Non-pigmented ciliary epithelial cell (primary cell): ENCODE results near the gene PHLDA1.
"Not testable (repeated sequence)": the region's sequence is repeated elsewhere in the genome, so short reads cannot be mapped to it uniquely, and the experiment has no call there.

Experiments used
- DNase-seq: peaks from one replicate; pipeline ENCODE4 v3.0.0-alpha.2; 2010; ENCODE audit warnings: low read depth

The PHLDA1 gene

DNA sequence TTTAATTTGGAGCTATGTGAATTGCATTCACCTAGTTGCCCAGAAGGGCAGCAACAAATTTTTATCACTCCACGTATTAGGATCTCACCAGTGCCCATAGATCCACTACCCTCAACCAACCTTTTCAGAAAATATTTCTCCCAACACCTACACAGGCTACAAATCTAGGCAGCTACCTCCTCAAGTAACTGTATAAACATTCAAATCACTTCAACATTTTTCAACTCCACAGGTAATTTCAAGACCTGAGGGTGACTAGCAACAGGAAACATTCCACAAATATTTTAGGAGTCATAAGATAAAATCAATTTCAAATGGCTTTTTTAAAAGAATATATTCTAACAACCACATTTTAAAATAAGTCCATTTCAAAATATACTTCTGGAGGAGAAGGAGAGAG is 12.9 kb downstream of the PHLDA1 start:
- no peak for DNase-seq

DNA sequence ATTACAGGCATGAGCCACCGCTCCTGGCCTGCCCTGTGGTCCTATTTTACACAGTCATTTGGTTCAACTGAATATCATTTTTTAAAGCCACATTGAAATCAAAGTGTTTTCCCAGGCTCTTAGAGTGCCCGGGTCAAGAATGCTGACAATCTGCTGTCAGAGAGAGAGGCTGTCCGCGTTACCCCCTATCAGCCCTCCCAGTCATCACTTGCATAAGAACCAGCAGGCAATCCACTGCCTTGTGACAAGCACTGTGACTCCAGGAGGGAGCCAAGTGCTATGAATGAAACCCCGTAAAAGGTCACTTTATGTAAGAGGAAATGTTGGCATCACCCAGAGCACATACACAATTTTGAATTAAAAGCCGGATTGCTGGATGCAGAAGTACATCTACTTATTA is 13.5 kb downstream of the PHLDA1 start:
- no peak for DNase-seq

DNA sequence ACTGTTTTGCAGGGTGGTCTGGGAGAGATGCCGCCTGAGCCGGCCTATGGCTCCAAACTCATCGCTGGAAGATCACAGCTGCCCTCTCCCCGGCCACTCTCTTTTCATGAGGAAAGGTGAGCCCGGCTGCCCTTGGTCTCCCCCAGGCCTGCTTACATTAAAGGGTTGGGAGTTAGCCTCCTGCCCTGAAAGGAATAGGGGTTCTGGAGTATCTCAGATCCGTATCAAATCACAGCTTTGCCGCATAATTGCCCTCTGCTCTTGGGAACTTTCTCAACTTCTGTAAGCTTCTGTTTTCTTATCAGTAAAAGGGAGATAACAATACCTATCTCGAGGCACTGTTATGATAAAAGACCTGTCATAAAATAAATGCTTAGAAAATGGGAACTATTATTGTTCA is 17.6 kb downstream of the PHLDA1 start:
- DNase-seq = no peak

DNA sequence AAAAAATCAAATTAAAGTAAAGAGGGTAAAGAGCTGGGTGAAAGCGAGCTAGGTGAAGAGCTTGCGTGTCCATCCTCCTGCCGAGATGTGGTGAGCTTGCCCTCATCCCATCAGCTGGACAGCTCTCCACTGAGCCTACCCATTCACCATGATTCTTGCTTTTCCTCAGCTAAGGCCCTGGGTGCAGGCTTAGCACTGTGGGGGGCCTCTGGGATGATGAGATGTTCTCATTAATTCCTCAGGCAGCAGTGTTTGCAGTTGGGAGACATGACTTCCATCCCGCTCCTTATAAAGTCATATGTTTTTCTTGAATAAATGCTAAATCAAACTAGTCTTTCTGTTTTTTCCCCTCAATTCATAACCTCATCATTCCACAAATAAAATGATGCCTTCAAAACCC is 18.0 kb downstream of the PHLDA1 start:
- no peak for DNase-seq

DNA sequence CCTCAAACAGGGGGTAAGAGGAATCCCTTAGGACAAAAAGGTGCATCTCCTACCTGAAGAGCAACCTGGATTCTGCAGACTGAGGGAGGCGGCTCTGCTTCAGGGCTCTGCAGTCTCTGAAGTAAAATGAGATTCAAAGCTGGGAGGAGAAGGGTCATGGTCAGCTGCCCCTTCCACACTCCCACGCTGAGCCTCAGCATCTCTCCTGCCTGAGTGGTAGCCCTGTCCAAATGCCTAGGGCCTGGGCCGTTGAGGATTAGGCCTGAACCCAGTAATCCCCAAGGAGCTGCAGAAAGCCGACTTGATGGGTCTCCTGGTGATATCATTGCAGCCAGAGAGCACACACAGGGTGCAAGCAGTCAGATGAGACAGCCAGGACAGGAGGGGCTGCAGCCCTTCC is 18.9 kb downstream of the PHLDA1 start:
- no peak for DNase-seq

DNA sequence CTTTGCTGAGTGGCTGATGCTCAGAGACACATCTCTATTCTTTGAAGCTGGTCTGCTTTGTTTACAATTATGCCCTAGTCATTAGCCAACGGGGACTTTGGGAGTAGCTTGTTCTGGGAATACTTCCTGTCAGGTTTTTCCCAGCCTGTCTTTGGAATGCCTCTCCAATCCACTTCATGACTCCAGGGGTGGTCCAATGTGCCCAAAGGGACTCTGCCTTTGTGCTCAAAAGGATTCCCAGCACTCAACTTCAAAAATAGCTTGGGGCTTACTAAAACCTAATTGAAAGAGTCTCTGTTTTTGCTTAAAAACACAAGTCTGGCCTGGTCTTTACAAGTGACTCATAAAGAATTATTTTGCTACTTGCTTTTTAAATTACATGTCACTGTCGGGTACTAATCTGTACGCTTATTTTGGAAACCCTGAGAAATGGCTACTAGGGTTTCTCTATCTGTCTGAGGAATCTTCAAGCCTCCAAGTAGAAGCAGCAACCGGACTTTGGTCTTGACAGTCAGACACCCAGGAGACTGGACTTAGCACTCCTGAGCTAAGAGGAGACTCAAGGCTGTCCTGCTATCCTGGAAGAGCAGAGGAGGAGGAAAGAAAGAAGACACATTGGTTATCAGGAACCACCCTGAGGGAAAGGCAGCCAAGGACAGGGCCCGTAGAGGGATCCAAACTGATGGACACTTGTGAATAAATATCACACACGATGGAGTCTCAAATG is 20.7 kb downstream of the PHLDA1 start:
- no peak for DNase-seq

DNA sequence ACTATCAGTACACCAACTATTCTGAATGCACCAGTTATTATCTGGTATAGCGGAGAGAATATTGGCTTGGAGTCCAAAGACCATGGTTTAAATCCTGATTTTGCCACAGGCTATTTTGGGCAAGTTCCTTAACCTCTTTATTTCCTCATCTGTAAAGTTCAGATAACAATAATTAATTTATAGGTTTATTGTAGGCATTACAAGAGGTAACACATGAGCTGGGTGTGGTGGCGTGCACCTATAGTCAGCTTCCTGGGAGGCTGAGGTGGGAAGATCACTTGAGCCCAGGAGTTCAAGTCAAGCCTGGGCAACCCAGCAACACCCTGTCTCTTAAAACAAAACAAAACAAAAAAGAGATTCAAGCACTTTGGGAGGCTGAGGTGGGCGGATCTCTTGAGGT is 23.1 kb downstream of the PHLDA1 start:
- DNase-seq = no peak

DNA sequence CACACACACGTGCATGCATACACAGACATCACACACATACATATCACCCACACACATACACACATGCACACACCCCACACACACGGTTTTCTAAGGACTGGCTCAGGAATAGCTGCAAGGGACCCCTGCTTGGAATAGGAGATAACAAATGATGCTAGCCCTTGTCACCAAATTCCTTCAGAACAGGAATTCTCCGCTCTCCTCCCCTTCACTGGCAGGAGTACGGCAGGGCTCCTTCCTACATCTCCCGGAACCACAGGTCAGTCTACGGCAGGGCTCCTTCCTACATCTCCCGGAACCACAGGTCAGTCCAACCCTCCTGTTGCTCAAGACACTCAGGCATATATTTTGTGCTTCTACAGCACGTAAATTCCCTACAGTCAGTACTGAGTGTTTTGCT is 23.9 kb downstream of the PHLDA1 start:
- no peak for DNase-seq

DNA sequence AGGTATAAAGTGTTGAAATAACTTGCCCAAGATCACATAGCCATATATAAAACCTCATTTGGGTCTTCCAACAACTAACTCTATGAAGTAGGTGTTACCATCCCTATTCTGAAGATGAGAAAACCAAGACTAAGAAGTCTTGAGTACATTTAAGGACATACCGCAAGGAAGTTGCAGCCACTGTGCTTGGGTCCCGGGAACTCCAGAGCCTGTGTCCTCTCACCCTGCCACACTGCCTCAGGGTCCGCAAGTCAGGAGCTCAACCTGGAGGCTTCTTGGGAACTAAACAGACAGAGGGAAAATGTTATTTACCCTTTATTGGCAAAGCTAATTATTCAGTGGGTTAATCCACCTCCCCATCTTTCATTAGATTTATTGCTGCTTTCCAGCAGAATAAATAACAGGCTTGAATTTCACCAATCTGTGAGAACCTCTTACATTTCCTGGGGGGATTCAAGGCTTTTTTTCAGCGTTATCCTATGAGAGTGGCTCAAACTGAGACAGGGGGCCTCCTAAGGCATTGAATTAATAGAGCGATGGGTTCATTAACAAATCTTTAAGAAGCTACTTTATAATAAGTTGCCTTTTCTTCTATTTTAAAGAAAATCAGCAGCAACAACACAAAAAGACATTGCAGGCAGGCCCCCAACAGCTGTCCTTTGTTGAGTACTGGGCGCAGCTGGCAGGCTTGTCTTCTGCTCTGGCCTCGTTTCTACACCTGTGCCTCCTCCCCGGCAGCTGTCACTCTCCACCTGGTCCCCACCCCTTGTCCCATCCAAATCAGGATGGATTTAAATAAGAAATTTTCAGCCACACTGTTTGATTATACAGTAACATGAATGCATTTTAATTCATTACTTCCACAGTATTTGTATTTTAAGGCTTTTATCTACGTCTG is 25.3 kb downstream of the PHLDA1 start:
- DNase-seq = no peak

DNA sequence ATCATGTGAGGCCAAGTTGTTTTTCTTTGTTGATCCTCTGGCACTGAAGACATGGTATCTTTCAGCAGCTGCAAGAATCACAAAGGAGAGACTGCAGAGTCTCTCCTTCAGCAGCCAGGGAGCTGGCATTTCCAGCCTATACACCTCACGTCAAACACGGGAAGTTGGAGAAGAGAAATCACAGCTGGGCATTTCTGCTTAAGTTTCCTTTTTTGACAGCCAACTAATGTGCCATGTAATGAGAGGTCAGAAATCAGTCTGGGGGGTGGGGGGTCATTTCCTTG is 28.3 kb downstream of the PHLDA1 start:
- no peak for DNase-seq

DNA sequence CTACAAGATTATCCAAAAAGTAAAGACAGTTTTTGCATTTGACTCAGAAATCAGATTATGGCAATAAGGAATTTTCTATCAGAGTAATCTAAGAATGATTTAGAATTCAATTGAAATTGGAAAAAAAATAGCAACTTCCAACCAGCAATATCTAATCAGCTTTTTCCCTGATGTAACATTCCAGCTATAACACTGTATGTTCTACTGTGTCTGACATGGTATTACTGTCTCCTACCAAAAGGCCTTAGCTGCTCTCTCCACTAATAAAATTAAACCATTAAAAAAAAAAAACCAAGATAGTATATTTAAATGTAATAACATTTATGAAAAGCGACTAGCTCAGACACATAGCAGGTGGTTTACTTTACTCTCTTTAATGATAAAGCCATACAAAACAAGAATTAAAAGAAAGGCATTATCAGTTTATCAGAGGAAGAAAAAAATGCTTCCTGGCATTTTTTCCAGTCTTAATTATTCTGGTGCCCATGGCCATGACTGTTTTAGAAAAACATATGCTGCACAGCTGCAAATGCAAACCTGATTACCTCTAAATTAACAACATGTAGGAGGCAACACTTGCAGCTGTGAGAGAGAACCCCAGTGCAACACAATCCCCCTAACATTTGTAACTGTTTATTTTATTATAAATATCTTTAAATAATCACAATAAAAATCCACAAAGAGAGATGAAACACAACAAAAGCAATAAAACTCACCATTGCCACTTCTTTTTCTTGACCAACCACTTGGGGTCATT is 28.8 kb downstream of the PHLDA1 start:
- no peak for DNase-seq

DNA sequence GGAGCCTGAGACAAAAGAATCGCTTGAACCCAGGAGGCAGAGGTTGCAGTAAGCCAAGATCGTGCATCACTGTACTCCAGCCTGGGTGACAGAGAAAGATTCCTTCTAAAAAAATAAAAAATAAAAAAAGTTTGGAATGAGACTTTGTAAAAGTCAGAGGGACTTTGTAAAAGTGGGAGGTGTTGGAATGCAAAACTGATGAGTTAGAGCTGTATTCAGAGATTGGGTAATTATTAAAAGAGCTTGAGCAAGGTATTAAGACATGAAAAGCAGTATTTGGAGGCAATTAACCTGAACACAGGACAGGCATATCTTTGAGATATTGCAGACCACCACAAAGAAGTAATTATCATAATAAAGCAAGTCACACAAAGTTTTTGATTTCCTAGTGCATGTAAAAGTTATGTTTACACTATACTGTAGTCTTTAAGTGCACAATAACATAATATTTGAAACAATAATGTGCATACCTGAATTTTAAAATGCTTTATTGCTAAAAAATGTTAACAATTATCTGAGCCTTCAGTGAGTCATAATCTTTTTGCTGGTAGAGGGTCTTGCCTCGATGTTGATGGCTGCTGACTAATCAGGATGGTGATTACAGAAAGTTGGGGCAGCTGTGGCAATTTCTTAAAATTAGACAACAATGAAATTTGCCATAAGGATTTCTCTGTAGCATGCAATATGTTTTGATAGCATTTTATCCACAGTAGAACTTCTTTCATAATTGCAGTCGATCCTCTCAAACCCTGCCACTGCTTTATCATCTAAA is 33.1 kb downstream of the PHLDA1 start:
- no peak for DNase-seq

DNA sequence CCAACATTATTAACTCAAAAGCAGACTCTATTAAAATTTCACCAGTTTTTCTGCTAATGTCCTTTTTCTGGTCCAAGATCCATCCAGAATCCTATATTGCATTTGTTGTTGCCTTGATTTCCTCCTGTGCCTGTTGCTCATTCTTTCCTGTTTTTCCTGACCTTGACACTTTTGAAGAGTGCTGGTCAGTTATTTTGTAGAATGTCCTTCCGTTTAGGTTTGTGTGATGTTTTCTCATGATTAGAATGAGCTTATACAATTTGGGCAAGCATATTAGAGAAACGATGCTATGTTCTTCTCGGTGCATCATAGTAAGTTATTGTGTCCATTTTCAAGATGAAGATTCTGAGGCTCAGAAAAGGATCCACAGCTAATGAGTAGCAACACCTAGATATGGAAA is 33.9 kb downstream of the PHLDA1 start:
- DNase-seq = no peak

DNA sequence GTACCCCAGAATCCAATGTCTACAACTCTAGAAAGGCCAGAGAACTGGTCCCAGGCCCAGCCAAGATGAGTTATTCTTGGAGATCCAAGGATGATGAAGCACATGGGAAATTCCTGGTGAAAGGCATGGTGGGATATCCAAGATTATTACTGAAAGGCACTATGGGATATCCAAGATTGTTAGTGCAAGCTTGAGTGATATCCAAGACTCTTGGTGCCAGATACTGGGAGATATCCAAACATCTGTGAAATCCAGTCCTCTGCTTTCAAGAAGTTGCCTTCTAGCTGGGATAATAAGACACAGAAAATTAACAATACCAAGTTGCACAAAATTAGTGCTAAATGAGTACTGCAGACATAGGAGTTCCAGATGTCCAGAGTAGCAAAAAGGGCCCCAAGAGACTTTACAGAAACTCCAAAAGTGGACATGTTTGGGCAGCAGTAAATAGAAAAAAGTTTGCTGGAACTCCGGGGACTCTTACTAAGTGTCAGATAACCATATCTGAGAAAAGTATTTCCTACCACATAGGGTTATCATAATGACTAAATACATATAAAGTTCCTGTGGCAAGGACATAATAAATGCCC is 34.6 kb downstream of the PHLDA1 start:
- DNase-seq = no peak

DNA sequence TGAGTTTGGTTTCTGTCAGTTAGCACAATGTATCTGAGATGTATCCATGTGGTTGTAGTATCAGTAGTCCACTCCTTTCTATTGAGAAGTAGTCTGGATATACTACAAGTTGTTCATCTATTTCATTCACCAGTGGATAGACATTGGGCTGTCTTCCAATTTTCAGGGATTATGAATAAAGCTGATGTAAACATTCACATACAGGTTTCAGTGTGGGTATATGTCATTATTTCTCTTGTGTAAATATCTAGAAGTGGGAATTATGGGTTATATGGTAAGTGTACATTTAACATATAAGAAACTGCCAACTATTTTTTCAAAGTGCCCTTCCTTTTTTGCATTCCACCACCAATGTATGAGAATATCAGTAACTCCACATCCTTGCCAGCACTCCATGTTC is 35.9 kb downstream of the PHLDA1 start:
- no peak for DNase-seq

DNA sequence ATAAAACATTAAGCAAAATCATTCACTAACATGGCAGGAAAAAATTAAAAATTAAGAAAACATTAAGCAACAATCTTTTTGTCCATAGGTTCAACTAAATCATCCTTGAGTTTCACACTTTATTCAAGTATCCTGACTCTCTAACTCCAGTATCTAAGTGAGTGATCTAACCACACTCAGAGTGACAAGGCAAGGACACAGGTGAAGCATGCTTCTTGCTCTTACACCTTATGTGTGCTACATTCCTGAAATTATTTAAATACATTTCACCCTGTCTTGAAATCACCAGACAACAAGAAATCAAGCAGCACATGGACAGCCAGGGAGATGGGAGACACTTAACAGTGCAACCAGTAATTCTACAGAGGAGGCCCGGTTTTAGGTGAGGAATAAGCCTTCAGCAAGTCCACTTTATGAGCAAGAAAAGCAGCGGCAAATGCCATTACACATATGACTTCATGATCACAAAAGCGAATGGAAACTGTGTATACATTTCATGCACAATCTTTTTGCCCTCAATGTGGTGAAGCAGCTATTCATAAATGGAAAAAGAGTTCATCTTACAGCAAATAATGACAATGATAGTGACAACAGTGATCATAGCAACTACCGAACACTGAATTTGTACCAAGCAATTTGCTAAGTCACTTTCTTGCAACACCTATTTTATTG is 37.4 kb downstream of the PHLDA1 start:
- DNase-seq = no peak

DNA sequence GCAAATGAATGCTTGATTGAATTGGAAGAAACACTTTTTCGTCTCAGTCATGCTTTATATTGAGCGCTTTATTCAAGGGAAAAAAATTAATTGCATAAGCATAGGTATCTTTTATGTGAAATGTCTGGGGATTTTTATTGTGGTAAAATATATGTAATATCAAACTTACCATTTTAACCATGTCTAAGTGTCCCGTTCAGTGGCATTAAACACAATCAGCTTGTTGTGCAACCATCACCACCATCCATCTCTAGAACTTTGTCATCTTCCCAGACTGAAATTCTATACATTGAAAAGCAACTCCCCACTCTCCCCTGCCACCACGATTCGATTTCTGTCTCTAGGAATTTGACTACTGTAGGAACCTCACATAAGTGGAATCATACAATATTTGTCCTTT is 39.8 kb downstream of the PHLDA1 start:
- DNase-seq = no peak

DNA sequence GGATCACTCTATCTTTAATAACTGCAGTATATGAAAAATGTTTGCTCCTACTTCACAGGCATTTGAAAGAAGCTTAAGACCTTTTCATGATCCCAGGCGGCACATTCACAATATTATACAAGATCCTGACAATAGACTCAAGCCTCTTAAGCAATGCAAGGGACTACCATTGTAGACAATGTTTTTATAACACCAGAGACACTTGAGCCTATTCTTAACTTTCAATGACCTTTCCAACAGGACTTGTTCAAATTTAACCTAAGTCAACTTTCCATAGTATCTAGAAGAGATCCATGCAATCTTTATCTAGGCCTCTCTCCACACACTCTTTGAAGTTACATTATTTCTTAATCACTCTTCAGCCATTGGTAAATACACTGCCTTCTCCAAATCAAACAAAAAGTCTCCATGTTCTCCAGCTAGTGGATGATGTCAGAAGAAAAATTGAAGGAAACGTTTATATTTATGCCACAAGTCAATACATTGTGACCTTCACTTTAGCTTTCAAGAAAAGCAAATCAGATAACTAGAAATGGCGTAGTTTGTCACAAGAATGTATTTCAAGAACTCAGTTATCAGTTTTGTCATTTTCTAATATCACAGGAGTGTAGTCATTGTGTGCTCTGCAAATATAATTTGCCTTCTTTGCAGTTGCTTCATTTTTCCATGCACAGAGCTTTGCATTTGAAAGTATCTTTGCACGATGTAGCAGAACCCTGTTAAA is 41.2 kb downstream of the PHLDA1 start:
- no peak for DNase-seq

DNA sequence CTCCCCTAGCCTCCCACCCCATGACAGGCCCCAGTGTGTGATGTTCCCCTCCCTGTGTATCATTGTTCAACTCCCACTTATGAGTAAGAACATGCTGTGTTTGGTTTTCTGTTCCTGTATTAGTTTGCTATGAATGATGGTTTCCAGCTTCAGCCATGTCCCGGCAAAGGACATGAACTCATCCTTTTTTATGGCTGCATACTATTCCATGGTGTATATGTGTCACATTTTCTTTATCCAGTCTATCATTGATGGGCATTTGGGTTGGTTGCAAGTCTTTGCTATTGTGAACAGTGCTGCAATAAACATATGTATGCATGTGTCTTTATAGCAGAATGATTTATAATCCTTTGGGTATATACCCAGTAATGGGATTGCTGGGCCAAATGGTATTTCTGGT is 43.9 kb downstream of the PHLDA1 start:
- DNase-seq = not testable (repeated sequence)

DNA sequence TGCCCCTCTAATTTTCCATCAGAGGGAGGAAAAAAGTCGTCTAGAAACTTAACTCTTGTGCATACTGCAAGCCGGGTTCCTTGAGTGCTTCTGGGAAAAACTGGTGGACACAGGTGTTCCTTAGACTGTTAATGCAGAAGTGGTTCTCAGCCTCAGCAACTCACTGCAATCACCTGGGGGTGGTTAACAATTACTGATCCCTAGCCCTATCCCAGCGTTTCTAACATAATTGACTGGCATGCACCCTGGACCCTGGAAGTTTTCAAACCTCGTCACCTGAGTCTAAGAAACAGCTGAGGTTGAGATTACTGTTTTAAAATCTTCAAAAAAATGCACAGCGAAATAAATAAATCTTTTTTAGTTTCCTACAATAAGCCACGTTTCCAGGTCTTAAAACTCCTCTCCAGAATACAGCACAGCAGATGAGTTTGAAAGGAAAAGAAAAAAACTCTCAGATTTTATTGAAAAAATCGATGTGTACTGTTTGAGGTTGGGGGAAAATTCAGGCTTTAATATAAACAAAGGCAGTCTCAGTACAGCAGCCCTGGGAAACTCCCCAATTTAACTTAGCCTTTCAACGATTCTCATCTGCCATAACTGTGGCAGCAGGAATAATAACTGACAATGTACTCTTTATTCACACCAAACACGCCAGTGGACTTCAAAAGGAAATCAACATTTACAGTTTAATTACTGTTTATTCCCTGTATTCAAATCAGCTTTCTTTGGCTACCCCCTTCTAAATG is 45.4 kb downstream of the PHLDA1 start:
- DNase-seq = no peak
